NCI-H146 treated with DMSO at 0.1 percent for 48 hours (cell line): ENCODE results near the gene LEKR1.
A peak's percentile ranks its signal among the peaks of the same experiment; 100 is the strongest.
"Not testable (repeated sequence)": the region's sequence is repeated elsewhere in the genome, so short reads cannot be mapped to it uniquely, and the experiment has no call there.

Experiments used
- DNase-seq: peaks from one replicate; lab custom pipeline; 2025; ENCODE audit not compliant: unreplicated experiment; lab: John Stamatoyannopoulos, UW

LEKR1 gene

GRCh38 chr3:156836701-156837100, 10.5 kb downstream of the LEKR1 start:
- DNase-seq = no peak

- DNase-seq = no peak
These were observed 11.0 kb downstream of the LEKR1 start for GRCh38 chr3:156837115-156837514.

- no peak for DNase-seq
These were observed 11.9 kb downstream of the LEKR1 start for GRCh38 chr3:156838035-156838434.

- DNase-seq = peak; percentile 93
These were observed 14.9 kb downstream of the LEKR1 start for GRCh38 chr3:156840826-156841689.

GRCh38 chr3:156843071-156843808, 17.1 kb downstream of the LEKR1 start:
- DNase-seq = no peak

- no peak for DNase-seq
These were observed 21.7 kb downstream of the LEKR1 start for GRCh38 chr3:156847752-156848448.

- DNase-seq = no peak
These were observed 33.4 kb downstream of the LEKR1 start for GRCh38 chr3:156859578-156859977.

GRCh38 chr3:156860873-156861272, 34.7 kb downstream of the LEKR1 start:
- no peak for DNase-seq

GRCh38 chr3:156862338-156862737, 36.2 kb downstream of the LEKR1 start:
- no peak for DNase-seq

GRCh38 chr3:156865732-156866131, 39.6 kb downstream of the LEKR1 start:
- peak; percentile 48 for DNase-seq

- no peak for DNase-seq
These were observed 41.0 kb downstream of the LEKR1 start for GRCh38 chr3:156867174-156867573.

GRCh38 chr3:156867920-156868319, 41.8 kb downstream of the LEKR1 start:
- DNase-seq = no peak

- no peak for DNase-seq
These were observed 47.8 kb downstream of the LEKR1 start for GRCh38 chr3:156873906-156874305.

GRCh38 chr3:156879491-156879890, 53.3 kb downstream of the LEKR1 start:
- DNase-seq = not testable (repeated sequence)

GRCh38 chr3:156885761-156886160, 59.6 kb downstream of the LEKR1 start:
- DNase-seq = no peak

- DNase-seq = no peak
These were observed 62.0 kb downstream of the LEKR1 start for GRCh38 chr3:156888176-156888575.

GRCh38 chr3:156888576-156888975, 62.4 kb downstream of the LEKR1 start:
- DNase-seq = no peak

- no peak for DNase-seq
These were observed 66.5 kb downstream of the LEKR1 start for GRCh38 chr3:156892701-156893100.

- DNase-seq = not testable (repeated sequence)
These were observed 69.2 kb downstream of the LEKR1 start for GRCh38 chr3:156895374-156895773.

GRCh38 chr3:156897851-156898250, 71.7 kb downstream of the LEKR1 start:
- DNase-seq = not testable (repeated sequence)

GRCh38 chr3:156898296-156898880, 72.2 kb downstream of the LEKR1 start:
- no peak for DNase-seq
